HepG2 (cell line): ENCODE results near the gene FRAS1. TPM values are rescaled to one million over a fixed set of nuclear protein-coding genes. Genes with fewer than 3 reads are reported as not detected.
A peak's percentile ranks its signal among the peaks of the same experiment; 100 is the strongest.

Source experiments
- FOSL2 ChIP-seq: sonication (generic); formaldehyde crosslinking; IDR thresholded peaks from 2 replicates; pipeline ENCODE4 v1.4.0; 2020; ENCODE audit warnings: missing genetic modification reagents
- FOXJ3 ChIP-seq: sonication (generic); formaldehyde crosslinking; IDR thresholded peaks from 2 replicates; pipeline ENCODE4 v1.4.0; 2020; ENCODE audit warnings: missing genetic modification reagents, mild to moderate bottlenecking, borderline replicate concordance
- HNRNPLL ChIP-seq: fragments of 200-400 bp; formaldehyde crosslinking; IDR thresholded peaks from 2 replicates; pipeline ENCODE4 v1.6.1; 2017; ENCODE audit warnings: mild to moderate bottlenecking, low read depth, low read length; ENCODE audit not compliant: poor library complexity, severe bottlenecking
- HOXA3 ChIP-seq: sonication (generic); formaldehyde crosslinking; IDR thresholded peaks from 2 replicates; pipeline ENCODE4 v1.5.0; 2020; ENCODE audit warnings: missing genetic modification reagents
- HOXA5 ChIP-seq: sonication (generic); formaldehyde crosslinking; IDR thresholded peaks from 2 replicates; pipeline ENCODE4 v1.4.0; 2020; ENCODE audit warnings: missing genetic modification reagents
- RARG ChIP-seq: sonication (generic); formaldehyde crosslinking; IDR thresholded peaks from 2 replicates; pipeline ENCODE4 v1.4.0; 2020; ENCODE audit warnings: low read depth, mild to moderate bottlenecking, missing genetic modification reagents
- RCOR2 ChIP-seq: IDR thresholded peaks from 2 replicates; pipeline ENCODE4 v1.6.1; 2016; ENCODE audit warnings: missing biosample characterization, missing genetic modification reagents
- SP140L ChIP-seq: sonication (generic); formaldehyde crosslinking; IDR thresholded peaks from 2 replicates; pipeline ENCODE4 v1.4.0; 2020; ENCODE audit warnings: missing genetic modification reagents, borderline replicate concordance
- ZBTB26 ChIP-seq: IDR thresholded peaks from 2 replicates; pipeline ENCODE4 v1.6.1; 2016; ENCODE audit warnings: missing compliant biosample characterization, missing genetic modification reagents, borderline replicate concordance
- ZNF768 ChIP-seq: sonication (generic); formaldehyde crosslinking; IDR thresholded peaks from 2 replicates; pipeline ENCODE4 v1.4.0; 2020; ENCODE audit warnings: missing genetic modification reagents
- ZNF782 ChIP-seq: sonication (generic); formaldehyde crosslinking; IDR thresholded peaks from 2 replicates; pipeline ENCODE4 v1.4.0; 2020; ENCODE audit warnings: missing genetic modification reagents, mild to moderate bottlenecking, borderline replicate concordance
- ZNF891 ChIP-seq: sonication (generic); formaldehyde crosslinking; IDR thresholded peaks from 2 replicates; pipeline ENCODE4 v1.5.0; 2020; ENCODE audit warnings: mild to moderate bottlenecking, missing genetic modification reagents
- polyA plus RNA-seq, 8 experiments: library from polyadenylated mRNA; depleted of rRNA in 3 of 8; stranded (reverse) in 7 of 8; unstranded in 1 of 8; fragments of >200 nt; fragmentation: Illumina TruSeq in 4 of 8; extraction: Trizol in 4 of 8; gene quantifications; 2 replicates each; pipeline versions ENCODE4 v1.2.1 to v1.2.3, GENCODE V29; 2011 to 2016; ENCODE audit warnings: low read depth in 4 of 8, missing spikeins in 1 of 8, mixed read lengths in 1 of 8; ENCODE audit not compliant: insufficient read depth in 1 of 8
- total RNA-seq, 5 experiments: library from RNA; depleted of rRNA; stranded (reverse); fragments of >200 nt; fragmentation: Illumina TruSeq; extraction: Trizol; gene quantifications; 2 replicates each; pipeline ENCODE4 v1.2.3, GENCODE V29; 2016; ENCODE audit warnings: low read depth in 1 of 5
- TF ChIP-seq, protein P1 (sequence below): sonication (generic); formaldehyde crosslinking; IDR thresholded peaks from 2 replicates; pipeline ENCODE4 v1.5.0; 2020; ENCODE audit warnings: mild to moderate bottlenecking, missing genetic modification reagents, borderline replicate concordance
- TF ChIP-seq, protein P2 (sequence below): sonication (generic); formaldehyde crosslinking; IDR thresholded peaks from 2 replicates; pipeline ENCODE4 v1.4.0; 2020; ENCODE audit warnings: mild to moderate bottlenecking, missing genetic modification reagents
- TF ChIP-seq, protein P3 (sequence below): sonication (generic); formaldehyde crosslinking; conservative IDR thresholded peaks from 2 replicates; pipeline ENCODE4 v1.4.0; 2020; ENCODE audit warnings: mild to moderate bottlenecking, missing genetic modification reagents, moderate library complexity

FRAS1 gene
- total and polyA plus RNA-seq, 2 of the 13 experiments (the other 11 are each of a cell fraction or from before 2014, with no cell fraction given), result 22.5 to 31.6 TPM

DNA sequence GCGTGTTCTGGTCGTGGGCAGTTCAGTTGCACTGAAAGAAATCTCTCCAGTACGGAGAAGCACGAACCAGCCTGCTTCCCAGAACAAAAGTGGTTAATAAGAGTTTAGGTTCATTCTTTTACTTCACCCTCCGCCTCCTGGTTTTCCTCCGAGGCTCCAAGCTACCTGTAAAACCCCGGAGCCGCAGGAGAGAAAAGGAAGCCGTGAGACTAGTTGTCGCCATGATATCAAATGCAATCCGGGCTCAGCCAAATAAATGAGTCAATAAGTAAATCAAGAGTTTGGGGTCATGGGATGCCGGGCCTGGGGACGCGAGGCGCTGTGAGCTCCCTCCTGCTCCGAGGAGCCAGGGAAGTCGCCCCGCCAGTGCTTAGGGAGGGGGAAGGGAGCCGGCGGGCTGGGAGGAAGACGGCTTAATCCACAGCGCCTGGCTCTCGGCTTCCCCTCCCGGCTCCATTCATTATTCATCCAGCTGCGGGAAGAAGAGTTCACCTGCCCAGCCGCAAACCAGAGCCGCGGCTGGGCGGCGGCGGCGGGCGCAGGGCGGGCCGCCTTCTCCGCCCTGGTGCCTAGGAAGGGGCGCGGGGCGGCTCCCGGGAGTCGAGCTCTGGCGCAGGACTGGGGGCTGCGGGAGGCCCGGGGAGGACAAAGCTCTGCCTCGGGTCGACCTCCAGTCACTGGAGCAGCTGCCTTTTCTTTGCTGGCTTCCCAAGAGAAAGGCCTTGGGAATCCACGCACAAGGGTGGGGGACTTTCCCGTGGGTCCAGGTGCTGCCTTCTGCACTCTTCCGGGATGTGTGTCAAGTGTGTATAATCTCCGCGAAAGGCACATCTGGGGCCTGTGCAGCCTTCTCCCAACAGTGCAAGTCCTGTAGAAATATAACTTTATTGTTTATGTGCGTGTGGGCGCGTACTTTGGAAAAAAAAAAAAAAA lies 1.7 kb downstream of the FRAS1 start (continued):
- TF ChIP-seq, protein P1, sequence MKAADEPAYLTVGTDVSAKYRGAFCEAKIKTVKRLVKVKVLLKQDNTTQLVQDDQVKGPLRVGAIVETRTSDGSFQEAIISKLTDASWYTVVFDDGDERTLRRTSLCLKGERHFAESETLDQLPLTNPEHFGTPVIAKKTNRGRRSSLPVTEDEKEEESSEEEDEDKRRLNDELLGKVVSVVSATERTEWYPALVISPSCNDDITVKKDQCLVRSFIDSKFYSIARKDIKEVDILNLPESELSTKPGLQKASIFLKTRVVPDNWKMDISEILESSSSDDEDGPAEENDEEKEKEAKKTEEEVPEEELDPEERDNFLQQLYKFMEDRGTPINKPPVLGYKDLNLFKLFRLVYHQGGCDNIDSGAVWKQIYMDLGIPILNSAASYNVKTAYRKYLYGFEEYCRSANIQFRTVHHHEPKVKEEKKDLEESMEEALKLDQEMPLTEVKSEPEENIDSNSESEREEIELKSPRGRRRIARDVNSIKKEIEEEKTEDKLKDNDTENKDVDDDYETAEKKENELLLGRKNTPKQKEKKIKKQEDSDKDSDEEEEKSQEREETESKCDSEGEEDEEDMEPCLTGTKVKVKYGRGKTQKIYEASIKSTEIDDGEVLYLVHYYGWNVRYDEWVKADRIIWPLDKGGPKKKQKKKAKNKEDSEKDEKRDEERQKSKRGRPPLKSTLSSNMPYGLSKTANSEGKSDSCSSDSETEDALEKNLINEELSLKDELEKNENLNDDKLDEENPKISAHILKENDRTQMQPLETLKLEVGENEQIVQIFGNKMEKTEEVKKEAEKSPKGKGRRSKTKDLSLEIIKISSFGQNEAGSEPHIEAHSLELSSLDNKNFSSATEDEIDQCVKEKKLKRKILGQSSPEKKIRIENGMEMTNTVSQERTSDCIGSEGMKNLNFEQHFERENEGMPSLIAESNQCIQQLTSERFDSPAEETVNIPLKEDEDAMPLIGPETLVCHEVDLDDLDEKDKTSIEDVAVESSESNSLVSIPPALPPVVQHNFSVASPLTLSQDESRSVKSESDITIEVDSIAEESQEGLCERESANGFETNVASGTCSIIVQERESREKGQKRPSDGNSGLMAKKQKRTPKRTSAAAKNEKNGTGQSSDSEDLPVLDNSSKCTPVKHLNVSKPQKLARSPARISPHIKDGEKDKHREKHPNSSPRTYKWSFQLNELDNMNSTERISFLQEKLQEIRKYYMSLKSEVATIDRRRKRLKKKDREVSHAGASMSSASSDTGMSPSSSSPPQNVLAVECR (CRISPR knock-in tag), result peak; percentile 59; the same call in 1 of the 2 replicates
- 0 out of 2 replicates have a peak, but pooled peaks have one; percentile 5 for TF ChIP-seq FOSL2 (CRISPR knock-in tag)
- TF ChIP-seq ZNF782, result no peak
- TF ChIP-seq, protein P2, sequence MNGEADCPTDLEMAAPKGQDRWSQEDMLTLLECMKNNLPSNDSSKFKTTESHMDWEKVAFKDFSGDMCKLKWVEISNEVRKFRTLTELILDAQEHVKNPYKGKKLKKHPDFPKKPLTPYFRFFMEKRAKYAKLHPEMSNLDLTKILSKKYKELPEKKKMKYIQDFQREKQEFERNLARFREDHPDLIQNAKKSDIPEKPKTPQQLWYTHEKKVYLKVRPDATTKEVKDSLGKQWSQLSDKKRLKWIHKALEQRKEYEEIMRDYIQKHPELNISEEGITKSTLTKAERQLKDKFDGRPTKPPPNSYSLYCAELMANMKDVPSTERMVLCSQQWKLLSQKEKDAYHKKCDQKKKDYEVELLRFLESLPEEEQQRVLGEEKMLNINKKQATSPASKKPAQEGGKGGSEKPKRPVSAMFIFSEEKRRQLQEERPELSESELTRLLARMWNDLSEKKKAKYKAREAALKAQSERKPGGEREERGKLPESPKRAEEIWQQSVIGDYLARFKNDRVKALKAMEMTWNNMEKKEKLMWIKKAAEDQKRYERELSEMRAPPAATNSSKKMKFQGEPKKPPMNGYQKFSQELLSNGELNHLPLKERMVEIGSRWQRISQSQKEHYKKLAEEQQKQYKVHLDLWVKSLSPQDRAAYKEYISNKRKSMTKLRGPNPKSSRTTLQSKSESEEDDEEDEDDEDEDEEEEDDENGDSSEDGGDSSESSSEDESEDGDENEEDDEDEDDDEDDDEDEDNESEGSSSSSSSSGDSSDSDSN (CRISPR knock-in tag), result peak; percentile 84
- TF ChIP-seq RARG (CRISPR knock-in tag), result 0 out of 2 replicates have a peak, but pooled peaks have one; percentile 32
- TF ChIP-seq SP140L (CRISPR knock-in tag), result 0 out of 2 replicates have a peak, but pooled peaks have one; percentile 13
- TF ChIP-seq ZBTB26 (CRISPR knock-in tag), result no peak
- peak; percentile 43 for TF ChIP-seq HNRNPLL
- peak; percentile 60; the same call in 1 of the 2 replicates for TF ChIP-seq ZNF891
- TF ChIP-seq HOXA5 (CRISPR knock-in tag), result peak; percentile 30; the same call in 1 of the 2 replicates
- TF ChIP-seq HOXA3 (CRISPR knock-in tag), result 0 out of 2 replicates have a peak, but pooled peaks have one; percentile 14
- TF ChIP-seq, protein P3, sequence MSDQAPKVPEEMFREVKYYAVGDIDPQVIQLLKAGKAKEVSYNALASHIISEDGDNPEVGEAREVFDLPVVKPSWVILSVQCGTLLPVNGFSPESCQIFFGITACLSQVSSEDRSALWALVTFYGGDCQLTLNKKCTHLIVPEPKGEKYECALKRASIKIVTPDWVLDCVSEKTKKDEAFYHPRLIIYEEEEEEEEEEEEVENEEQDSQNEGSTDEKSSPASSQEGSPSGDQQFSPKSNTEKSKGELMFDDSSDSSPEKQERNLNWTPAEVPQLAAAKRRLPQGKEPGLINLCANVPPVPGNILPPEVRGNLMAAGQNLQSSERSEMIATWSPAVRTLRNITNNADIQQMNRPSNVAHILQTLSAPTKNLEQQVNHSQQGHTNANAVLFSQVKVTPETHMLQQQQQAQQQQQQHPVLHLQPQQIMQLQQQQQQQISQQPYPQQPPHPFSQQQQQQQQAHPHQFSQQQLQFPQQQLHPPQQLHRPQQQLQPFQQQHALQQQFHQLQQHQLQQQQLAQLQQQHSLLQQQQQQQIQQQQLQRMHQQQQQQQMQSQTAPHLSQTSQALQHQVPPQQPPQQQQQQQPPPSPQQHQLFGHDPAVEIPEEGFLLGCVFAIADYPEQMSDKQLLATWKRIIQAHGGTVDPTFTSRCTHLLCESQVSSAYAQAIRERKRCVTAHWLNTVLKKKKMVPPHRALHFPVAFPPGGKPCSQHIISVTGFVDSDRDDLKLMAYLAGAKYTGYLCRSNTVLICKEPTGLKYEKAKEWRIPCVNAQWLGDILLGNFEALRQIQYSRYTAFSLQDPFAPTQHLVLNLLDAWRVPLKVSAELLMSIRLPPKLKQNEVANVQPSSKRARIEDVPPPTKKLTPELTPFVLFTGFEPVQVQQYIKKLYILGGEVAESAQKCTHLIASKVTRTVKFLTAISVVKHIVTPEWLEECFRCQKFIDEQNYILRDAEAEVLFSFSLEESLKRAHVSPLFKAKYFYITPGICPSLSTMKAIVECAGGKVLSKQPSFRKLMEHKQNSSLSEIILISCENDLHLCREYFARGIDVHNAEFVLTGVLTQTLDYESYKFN (CRISPR knock-in tag), result no peak
- peak; percentile 57; the same call in 1 of the 2 replicates for TF ChIP-seq ZNF768 (CRISPR knock-in tag)
- TF ChIP-seq RCOR2, result 0 out of 2 replicates have a peak, but pooled peaks have one; percentile 7
- no peak for TF ChIP-seq FOXJ3 (CRISPR knock-in tag)
